ENCODE results near the gene ZNF234. TPM values are rescaled to one million over a fixed set of nuclear protein-coding genes. Genes with fewer than 3 reads are reported as not detected.

ZNF234 gene
- total and polyA plus RNA-seq, 2 donors (not counting 1 experiment from before 2014, with no cell fraction given) = 3.1 to 27.5 TPM

- intact Hi-C loops (cut with micrococcal nuclease) = loop anchor here (1.0 to 2.0 kb wide), 2 partner anchors 70 to 285 kb away; partner anchors contain the start of genes ZNF224 and ZNF229
- DNase-seq (no peak), ATAC-seq (ENCODE audit: low read depth) (no peak)
- H3K9ac ChIP-seq (ENCODE audit: low read length) = peak overlapping the region; percentile 81
- peak overlapping the region; percentile 98 for H3K4me3 Mint-ChIP-seq
- peak overlapping the region in 1 of 2 donors; percentile 83 for H3K27ac ChIP-seq (ENCODE audit: low read length in 2 of 2)
- TF ChIP-seq EZH2 (IDR thresholded peaks at IDR 0.05; ENCODE audit: borderline replicate concordance, insufficient read depth, low read depth, low read length, poor library complexity, severe bottlenecking) (no peak), CTCF (IDR thresholded peaks at IDR 0.05) (no peak)
- no peaks in the 10 kb centered on the region for H3K27me3 ChIP-seq (replicated peaks in 1 of 4; ENCODE audit: control extremely low read depth in 1 of 4, control insufficient read depth in 3 of 4, insufficient read depth in 4 of 4, low read length in 3 of 4)
- peak overlapping the region; percentile 72 to 99 (median 88) for H3K4me3 ChIP-seq (ENCODE audit: control extremely low read depth in 1 of 5, extremely low read depth in 1 of 5, insufficient read depth in 1 of 5, low read depth in 2 of 5, low read length in 4 of 5)
- peaks cover 33% of the 10 kb centered on the region for H3K79me2 ChIP-seq (ENCODE audit: control insufficient read depth, insufficient read depth, low read length)
- H3K9me3 Mint-ChIP-seq (ENCODE audit: insufficient read depth) = peaks cover 6% of the 10 kb centered on the region
- H3K27ac Mint-ChIP-seq = peak overlapping the region; percentile 98
- peaks cover 6 to 30% (median 17%) of the 10 kb centered on the region in 3 donors for H3K9me3 ChIP-seq (ENCODE audit: control extremely low read depth in 1 of 3, control insufficient read depth in 2 of 3, insufficient read depth in 1 of 3, low read length in 2 of 3)
- peaks cover 3 to 21% of the 10 kb centered on the region in 2 experiments for H3K36me3 ChIP-seq (replicated peaks in 1 of 2; ENCODE audit: control extremely low read depth in 1 of 2, control insufficient read depth in 1 of 2, extremely low read depth in 1 of 2, insufficient read depth in 2 of 2, low read length in 1 of 2)
- H4K20me1 ChIP-seq (ENCODE audit: control insufficient read depth, insufficient read depth, low read length, poor library complexity, severe bottlenecking) = no peaks in the 10 kb centered on the region
- H3K4me1 Mint-ChIP-seq = peaks cover 31% of the 10 kb centered on the region
- 100% methylated on average over 1 of the region's 3 CpGs for WGBS (ENCODE audit: insufficient coverage)
- H3K4me2 ChIP-seq (replicated peaks; ENCODE audit: low read depth, low read length, poor library complexity, severe bottlenecking) = peak overlapping the region; percentile 70
- ChIA-PET CTCF (interaction anchor here (1.1 to 1.3 kb wide), 2 partner anchors 96 to 419 kb away, joined by 3 to 4 read pairs; partner anchors contain the start of gene ZNF233), POLR2A (interaction anchor here (0.8 kb wide), 1 partner anchor 22 kb away, joined by 4 read pairs; the partner anchor contains the start of gene ZNF234)
- peak overlapping the region; percentile 73 for H2AFZ ChIP-seq (ENCODE audit: insufficient read depth, low read depth, low read length, poor library complexity, severe bottlenecking)
- peaks cover 11 to 16% of the 10 kb centered on the region in 2 donors for H3K4me1 ChIP-seq (ENCODE audit: control insufficient read depth in 2 of 2, insufficient read depth in 2 of 2, low read length in 2 of 2)
- no peaks in the 10 kb centered on the region for H3K27me3 Mint-ChIP-seq
Observed at GRCh38 chr19:44164327-44164672, 22.9 kb downstream of the ZNF234 start.
